Measurements from ENCODE around the gene ITGB8. TPM values are rescaled to one million over a fixed set of nuclear protein-coding genes. Genes with fewer than 3 reads are reported as not detected.

The ITGB8 gene
- total RNA-seq, 2 experiments from 2014 or later = not detected

GRCh38 chr7:20330928-20331909 is 519 bp downstream of the ITGB8 start:
- TF ChIP-seq CTCF (IDR thresholded peaks at IDR 0.05) = no peak
- intact Hi-C loops (cut with micrococcal nuclease) = no loop called here
- Mint-ChIP-seq H3K4me3 (peak overlapping the region; percentile 63), H3K27ac (no peak overlapping the region), H3K9me3 (no peaks in the 10 kb centered on the region), H3K4me1 (ENCODE audit: low read depth) (peaks cover 18% of the 10 kb centered on the region), H3K27me3 (peaks cover 49% of the 10 kb centered on the region), H3K36me3 (ENCODE audit: low read depth) (no peaks in the 10 kb centered on the region)
- ATAC-seq (peak; percentile 37), DNase-seq (peak; percentile 50)
- CTCF ChIA-PET = interaction anchor here (1.1 to 1.3 kb wide), 2 partner anchors 20 to 577 kb away, joined by 3 to 4 read pairs; no protein-coding TSS in a partner anchor
- POLR2A ChIA-PET = no interaction called here

GRCh38 chr7:20331910-20332813 is 1.5 kb downstream of the ITGB8 start:
- ChIA-PET CTCF (no interaction called here), POLR2A (no interaction called here)
- no peak for TF ChIP-seq CTCF (IDR thresholded peaks at IDR 0.05)
- intact Hi-C loops (cut with micrococcal nuclease) = no loop called here
- Mint-ChIP-seq H3K4me1 (ENCODE audit: low read depth) (peaks cover 18% of the 10 kb centered on the region), H3K36me3 (ENCODE audit: low read depth) (no peaks in the 10 kb centered on the region), H3K4me3 (peak overlapping the region; percentile 36), H3K9me3 (no peaks in the 10 kb centered on the region), H3K27ac (no peak overlapping the region), H3K27me3 (peaks cover 49% of the 10 kb centered on the region)
- DNase-seq (no peak), ATAC-seq (no peak)

- Mint-ChIP-seq H3K4me3 (no peak overlapping the region), H3K27ac (no peak overlapping the region), H3K9me3 (no peaks in the 10 kb centered on the region), H3K27me3 (peaks cover 19% of the 10 kb centered on the region), H3K36me3 (ENCODE audit: low read depth) (no peaks in the 10 kb centered on the region), H3K4me1 (ENCODE audit: low read depth) (no peaks in the 10 kb centered on the region)
- no peak for TF ChIP-seq CTCF (IDR thresholded peaks at IDR 0.05)
- CTCF ChIA-PET = no interaction called here
- intact Hi-C loops (cut with micrococcal nuclease) = no loop called here
- POLR2A ChIA-PET = no interaction called here
- DNase-seq (no peak), ATAC-seq (no peak)
Measured at GRCh38 chr7:20338285-20338684, 7.6 kb downstream of the ITGB8 start.

- Mint-ChIP-seq H3K36me3 (ENCODE audit: low read depth) (no peaks in the 10 kb centered on the region), H3K9me3 (no peaks in the 10 kb centered on the region), H3K27me3 (peaks cover 10% of the 10 kb centered on the region), H3K4me1 (ENCODE audit: low read depth) (no peaks in the 10 kb centered on the region), H3K27ac (no peak overlapping the region), H3K4me3 (no peak overlapping the region)
- intact Hi-C loops (cut with micrococcal nuclease) = no loop called here
- ChIA-PET POLR2A (no interaction called here), CTCF (no interaction called here)
- DNase-seq = no peak
- TF ChIP-seq CTCF (IDR thresholded peaks at IDR 0.05) = no peak
- no peak for ATAC-seq
Measured at GRCh38 chr7:20340839-20341238, 10.1 kb downstream of the ITGB8 start.
